CD1c-positive myeloid dendritic cell (primary cell): ENCODE results near the gene SIRT2.
"Not testable (repeated sequence)": the region's sequence is repeated elsewhere in the genome, so short reads cannot be mapped to it uniquely, and the experiment has no call there.

Source experiments
- DNase-seq: peaks from one replicate; pipeline ENCODE4 v3.0.0-alpha.2; 2016; ENCODE audit errors: extremely low spot score

The SIRT2 gene

GRCh38 chr19:38869160-38869835 lies 30.1 kb downstream of the SIRT2 start:
- peak; percentile 30 for DNase-seq

DNA sequence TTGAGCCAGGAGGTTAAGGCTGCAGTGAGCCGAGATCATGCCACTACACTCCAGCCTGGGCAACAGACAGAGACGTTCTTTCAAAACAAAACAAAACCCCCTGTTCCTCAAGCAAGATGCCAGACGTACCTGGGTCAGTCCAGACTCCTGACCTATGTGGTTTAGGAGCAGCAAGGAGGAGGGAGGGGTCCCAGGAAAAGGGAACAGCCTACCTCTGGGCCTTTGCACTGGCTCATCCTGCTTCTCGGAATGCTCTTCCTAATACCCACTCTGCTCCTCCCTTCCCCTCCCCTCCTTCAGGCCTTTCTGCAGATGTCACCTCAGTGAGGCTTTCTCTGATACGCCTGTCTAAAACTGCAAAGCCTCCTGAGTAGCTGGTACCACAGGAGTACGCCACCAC lies 30.9 kb downstream of the SIRT2 start:
- DNase-seq = no peak

GRCh38 chr19:38867171-38867780 lies 32.1 kb downstream of the SIRT2 start:
- DNase-seq = no peak

DNA sequence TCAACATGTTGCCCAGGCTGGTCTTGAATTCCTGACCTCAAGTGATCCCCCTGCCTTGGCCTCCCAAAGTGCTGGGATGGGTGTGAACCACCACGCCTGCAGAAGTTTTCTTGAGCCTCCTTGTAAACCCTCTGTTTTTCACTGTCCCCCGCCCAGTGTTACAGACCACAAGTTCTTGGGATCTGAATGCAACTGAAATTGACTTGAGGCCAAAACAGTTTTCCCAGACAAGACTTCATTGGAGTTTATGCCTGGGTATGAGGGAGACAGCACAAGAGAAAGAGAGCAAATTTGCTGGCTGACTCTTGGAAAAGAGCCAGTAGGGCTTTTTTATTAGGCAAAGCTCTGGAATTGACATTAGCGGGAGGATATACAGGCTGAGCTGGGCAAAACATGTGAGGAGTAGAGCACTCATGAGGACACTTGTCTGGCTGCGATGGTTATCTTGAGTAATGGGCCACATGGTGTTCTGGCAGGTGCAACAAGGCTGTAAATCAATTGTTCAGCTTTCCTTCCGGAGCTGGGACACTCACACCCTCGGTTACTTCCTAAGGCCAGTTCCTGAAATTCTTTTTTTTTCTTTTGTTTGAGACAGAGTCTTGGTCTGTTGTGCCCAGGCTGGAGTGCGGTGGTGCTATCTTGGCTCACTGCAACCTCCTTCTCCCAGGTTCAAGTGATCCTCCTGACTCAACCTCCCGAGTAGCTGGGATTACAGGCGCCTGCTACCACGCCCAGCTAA lies 36.9 kb downstream of the SIRT2 start:
- DNase-seq = no peak

DNA sequence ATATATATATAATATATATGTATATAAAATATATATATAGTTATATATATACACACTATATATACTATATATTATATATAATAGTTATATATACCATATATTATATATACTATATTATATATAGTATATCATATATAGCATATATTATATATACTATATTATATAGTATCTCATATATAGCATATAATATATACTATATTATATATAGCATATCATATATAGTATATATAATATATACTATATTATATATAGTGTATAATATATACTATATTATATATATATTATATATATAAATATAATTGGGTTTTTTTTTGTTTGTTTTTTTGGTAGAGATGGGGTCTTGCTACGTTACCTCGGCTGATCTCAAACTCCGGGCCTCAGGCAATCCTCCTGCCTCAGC lies 38.0 kb downstream of the SIRT2 start:
- no peak for DNase-seq

DNA sequence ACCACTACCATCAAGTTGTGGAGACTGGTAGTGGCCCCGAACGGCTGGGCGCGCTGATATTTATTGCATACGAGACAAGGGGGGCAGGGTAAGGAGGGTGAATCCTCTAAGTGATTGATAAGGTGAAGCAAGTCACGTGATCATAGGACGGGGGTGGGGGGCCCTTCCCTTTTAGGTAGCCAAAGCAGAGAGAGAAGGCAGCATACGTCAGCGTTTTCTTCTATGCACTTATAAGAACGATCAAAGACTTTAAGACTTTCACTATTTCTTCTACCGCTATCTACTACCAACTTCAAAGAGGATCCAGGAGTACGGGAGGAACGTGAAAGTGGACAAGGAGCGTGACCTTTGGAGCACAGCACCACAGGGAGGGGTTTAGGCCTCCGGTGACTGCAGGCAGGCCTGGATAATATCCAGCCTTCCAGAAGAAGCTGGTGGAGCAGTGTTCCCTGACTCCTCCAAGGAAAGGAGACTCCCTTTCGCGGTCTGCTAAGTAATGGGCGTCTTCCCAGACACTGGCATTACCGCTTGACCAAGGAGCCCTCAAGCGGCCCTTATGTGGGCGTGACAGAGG lies 39.7 kb downstream of the SIRT2 start:
- DNase-seq = not testable (repeated sequence)

- no peak for DNase-seq
Measured at GRCh38 chr19:38856813-38857212, 42.6 kb downstream of the SIRT2 start.

GRCh38 chr19:38855751-38856150 lies 43.7 kb downstream of the SIRT2 start:
- DNase-seq = not testable (repeated sequence)

- not testable (repeated sequence) for DNase-seq
Measured at GRCh38 chr19:38854961-38855360, 44.5 kb downstream of the SIRT2 start.

GRCh38 chr19:38853214-38853613 lies 46.2 kb downstream of the SIRT2 start:
- DNase-seq = no peak

- DNase-seq = peak; percentile 67
Measured at GRCh38 chr19:38852231-38853044, 47.0 kb downstream of the SIRT2 start.

DNA sequence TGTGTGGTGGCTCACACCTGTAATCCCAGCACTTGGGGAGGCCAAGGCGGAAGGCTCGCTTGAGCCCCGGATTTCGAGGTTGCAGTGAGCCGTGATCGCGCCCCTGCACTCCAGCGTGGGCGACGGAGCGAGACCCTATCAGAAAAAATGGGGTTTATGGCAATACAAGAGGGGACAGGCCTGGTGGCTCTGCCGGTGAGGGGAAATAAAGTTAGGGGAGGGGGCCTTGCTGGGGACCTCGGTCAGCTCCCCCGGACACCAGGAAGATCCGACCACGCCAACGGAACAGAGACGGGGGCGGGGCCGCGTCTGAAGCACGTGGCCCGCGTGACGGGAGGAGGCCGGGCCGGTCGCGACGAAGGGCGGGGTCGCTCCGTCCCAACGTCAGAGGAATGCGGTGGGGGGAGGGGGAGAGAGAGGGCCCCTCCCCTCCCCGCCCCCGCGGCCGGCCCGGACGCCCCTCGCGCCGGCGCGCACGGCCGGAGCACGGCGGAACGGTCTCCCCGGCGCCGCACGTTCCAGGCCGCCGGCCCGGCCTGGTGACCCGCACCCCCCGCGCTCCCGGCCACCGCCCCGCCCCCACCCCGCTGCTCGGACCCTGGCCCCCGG lies 47.7 kb downstream of the SIRT2 start:
- peak; percentile 98 for DNase-seq

- no peak for DNase-seq
Measured at GRCh38 chr19:38850976-38851621, 48.3 kb downstream of the SIRT2 start.

DNA sequence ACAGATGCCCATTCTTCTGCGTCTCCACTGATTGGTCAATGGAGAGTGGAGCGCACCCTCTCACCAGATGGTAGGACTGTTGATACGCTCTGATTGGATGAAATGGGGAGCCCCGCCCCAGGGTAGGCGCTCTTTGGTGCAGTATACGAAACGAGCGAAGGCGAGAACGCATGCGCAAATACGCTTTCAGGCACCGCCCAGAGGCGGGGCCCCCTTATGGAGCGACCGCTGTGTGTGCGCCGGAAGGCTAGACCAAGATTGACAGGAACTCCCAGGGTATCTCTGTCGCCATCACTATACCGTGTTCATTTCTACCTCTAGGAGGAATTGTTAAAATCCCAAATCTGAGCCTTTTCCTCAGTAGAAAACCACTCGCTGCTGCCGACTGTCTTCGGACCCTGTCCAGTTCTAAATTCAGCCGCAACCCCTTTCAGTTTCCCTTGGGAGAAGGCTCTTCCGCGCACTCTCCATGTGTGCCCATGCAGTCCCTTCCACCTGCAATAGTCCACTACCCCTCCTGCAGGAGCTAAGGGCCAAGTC lies 48.9 kb downstream of the SIRT2 start:
- peak; percentile 100 for DNase-seq

DNA sequence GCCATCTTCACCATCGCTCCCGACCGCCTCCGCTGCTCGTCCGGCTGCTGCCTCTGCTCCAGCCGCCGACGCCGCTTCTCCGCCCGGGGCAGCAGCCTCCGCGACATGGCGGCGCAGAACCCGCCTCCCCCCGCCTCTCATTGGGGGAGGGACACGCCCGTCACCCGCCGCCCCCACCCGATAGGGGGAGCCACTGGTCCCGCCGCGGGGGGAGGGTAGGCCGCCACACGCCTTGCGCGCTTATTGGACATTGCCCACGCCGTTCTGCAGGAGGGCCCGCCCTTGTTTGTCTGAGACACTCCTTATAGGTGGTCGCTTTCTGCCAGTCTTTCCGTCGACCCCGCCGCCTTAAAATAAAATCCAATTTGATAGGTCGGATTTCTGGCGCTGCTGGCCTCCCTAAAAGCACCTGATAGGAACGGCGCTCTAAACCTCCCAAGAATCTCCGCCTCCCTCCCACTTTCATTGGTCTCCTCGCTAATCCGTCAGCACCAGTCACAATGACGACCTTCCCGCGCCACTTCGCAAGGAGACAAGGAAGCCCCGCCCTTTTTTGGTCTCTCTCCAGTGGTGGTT lies 49.5 kb downstream of the SIRT2 start, which contains the start of gene HNRNPL:
Gene HNRNPL, minus strand, starts transcription at position 127 of the 576 bp plus-strand sequence. Its CDS starts 20 bp downstream, at position 107.
- DNase-seq = peak; percentile 100

DNA sequence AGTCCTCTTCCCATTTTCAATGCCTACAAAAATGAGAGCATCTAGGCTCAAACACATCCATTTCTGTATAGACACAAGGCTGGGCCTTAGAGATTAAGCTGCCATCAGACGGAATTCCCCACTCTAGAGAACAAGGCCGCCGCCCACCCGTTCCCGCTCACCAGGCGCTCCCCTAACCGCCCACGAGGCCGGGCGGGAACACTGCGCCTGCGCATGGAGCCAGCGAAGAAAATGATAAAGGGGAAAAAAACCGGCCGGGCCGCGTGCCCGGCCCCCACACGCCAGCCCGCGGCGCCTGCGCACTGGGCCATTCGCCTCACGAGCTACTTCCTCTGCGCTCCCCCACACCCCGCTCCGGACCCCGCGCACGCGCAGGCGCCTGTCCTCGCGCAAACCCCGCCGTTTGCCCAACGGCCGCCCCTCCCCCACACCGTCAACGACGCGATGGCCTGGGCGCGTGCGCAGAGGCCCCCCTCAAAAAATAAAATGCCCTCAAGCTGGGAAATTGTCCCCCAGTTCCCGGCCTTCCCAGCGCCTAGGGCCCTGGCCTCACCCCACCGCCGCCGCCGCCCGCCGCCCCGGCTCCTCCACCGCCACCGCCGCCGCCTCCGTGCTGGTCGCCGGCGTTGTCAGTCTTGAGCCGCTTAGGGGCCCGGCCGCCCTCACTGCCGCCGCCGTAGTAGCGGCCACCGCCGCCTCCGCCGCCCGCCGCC lies 50.1 kb downstream of the SIRT2 start:
- peak; percentile 100 for DNase-seq

DNA sequence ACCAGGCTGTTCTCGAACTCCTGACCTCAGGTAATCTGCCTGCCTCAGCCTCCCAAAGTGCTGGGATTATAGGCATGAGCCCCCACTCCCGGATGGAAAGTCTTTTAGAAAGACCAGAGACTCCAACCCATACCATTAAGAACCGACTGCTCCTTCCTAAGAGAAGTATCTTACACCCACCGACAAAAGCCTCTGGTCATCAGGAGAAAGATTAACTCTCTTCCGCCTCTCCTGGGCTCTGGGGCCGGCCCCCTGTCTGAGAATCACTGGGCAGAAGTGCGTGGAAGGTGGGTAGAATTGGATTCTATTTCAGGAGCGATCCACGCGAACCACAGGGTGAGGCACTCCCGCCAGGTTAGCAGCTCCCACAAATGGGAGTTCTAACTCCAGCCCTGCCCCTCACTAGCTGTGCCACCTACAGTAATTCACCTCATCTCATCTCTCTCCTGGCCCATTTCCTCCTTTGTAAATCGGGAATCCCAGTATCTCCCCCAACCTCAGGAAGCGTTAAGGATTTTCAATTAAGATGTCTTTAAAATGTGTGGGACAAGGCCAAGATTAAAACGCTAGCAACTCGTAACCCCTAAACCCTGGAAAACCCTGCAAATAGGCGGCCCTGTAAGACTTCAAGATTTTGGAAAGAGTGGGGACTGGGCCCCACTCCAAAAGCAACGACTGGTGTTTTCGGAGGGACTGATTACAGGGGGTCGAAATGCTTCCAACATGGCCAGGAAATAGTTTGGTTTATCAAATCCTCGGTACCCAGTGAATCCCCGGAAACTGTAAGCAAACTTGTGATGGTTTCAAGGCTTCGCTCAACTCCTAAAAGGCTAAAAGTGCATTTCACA lies 50.9 kb downstream of the SIRT2 start:
- DNase-seq = no peak

DNA sequence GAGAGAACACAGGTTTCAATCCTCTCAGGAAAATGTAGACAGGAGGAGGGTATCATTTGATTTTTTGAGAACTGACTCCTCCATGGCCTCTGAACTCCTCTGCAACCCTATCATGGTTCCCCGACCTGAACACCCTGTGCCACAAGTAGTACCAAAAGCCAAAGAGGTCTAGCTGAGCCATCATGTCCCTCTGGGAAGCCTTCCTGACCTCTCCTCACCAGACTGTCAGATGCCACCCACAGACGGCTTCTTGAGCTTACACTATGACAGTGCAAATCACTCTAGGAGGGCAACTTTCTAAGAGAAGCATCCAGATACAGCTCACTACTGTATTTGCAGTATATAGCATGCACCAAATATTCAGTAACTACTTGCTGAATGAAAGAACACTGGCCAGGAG lies 53.3 kb downstream of the SIRT2 start:
- no peak for DNase-seq
